HepG2 (cell line): ENCODE results near the gene IDH3A. TPM values are rescaled to one million over a fixed set of nuclear protein-coding genes. Genes with fewer than 3 reads are reported as not detected.

ENCODE experiments used
- ATAC-seq: fragments of 200-7000 bp; cut with Tn5 transposase; 3 replicates; pipeline ENCODE4 v1.9.1; 2020; ENCODE audit warnings: mild to moderate bottlenecking, moderate library complexity
- BruUV-seq: library from RNA; stranded (reverse); fragments of 400-500 nt; replicated peaks from 2 replicates; lab custom pipeline; 2021; lab: Mats Ljungman, UMichigan
- CTCF ChIA-PET: fragments of 300-600 bp; formaldehyde crosslinking; extraction: SDS; loops from one replicate; lab custom pipeline; 2021; ENCODE audit warnings: low total read pairs, inconsistent platforms, low intra/inter-chr PET ratio; lab: Yijun Ruan, JAX
- POLR2A ChIA-PET: fragments of 350-600 bp; sonication (Branson Sonifier 250); formaldehyde crosslinking; loops from one replicate; lab custom pipeline; 2020; ENCODE audit warnings: antibody characterized with exemption, inconsistent platforms; lab: Yijun Ruan, JAX
- DNase-seq: peaks from one replicate; pipeline ENCODE4 v3.0.0-alpha.2; 2015; ENCODE audit warnings: low spot score
- FAIRE-seq: peaks from 3 replicates; lab custom pipeline; 2011; peaks lifted over from hg19 to GRCh38; lab: Jason Lieb, UNC
- H2AFZ ChIP-seq: one replicate; pipeline ENCODE4 v1.6.1; 2011; ENCODE audit warnings: low read length, inconsistent platforms
- H3K27ac ChIP-seq: fragments of 300-600 bp; 3 replicates; pipeline ENCODE4 v1.8.0; 2011; ENCODE audit warnings: mixed run types, mild to moderate bottlenecking, mixed read lengths, low read length, inconsistent platforms; ENCODE audit not compliant: insufficient read depth; ENCODE audit errors: extremely low read length
- H3K27me3 ChIP-seq, 2 experiments: fragments of 200-600 bp in 1 of 2; 2 replicates in 1 of 2; 3 replicates in 1 of 2; pipeline versions ENCODE4 v1.6.0 to v1.8.0; 2011; ENCODE audit warnings: low read length in 2 of 2, mild to moderate bottlenecking in 2 of 2, moderate library complexity in 2 of 2, inconsistent platforms in 1 of 2; ENCODE audit not compliant: insufficient read depth in 2 of 2, control insufficient read depth in 1 of 2
- H3K36me3 ChIP-seq, 2 experiments: fragments of 200-600 bp in 1 of 2; replicated peaks in 1 of 2; 2 replicates in 1 of 2; 3 replicates in 1 of 2; pipeline versions ENCODE4 v1.5.1 to v1.8.0; 2011; ENCODE audit warnings: low read length in 2 of 2, inconsistent platforms in 1 of 2; ENCODE audit not compliant: insufficient read depth in 2 of 2, control insufficient read depth in 1 of 2
- H3K4me1 ChIP-seq: 2 replicates; pipeline ENCODE4 v1.5.1; 2012; ENCODE audit warnings: low read length, inconsistent platforms; ENCODE audit not compliant: insufficient read depth
- H3K4me2 ChIP-seq: 2 replicates; pipeline ENCODE4 v1.6.0; 2011; ENCODE audit warnings: low read depth, low read length, inconsistent platforms
- H3K4me3 ChIP-seq, 3 experiments: fragments of 200-600 bp in 1 of 3; sonication (generic), shearing (Covaris generic) in 1 of 3; replicated peaks in 1 of 3; 2 replicates each; pipeline ENCODE4 v1.5.1; 2011 to 2016; ENCODE audit warnings: low read length in 3 of 3, inconsistent platforms in 2 of 3, low read depth in 2 of 3, mild to moderate bottlenecking in 2 of 3, control low read depth in 1 of 3, mixed read lengths in 1 of 3; ENCODE audit not compliant: insufficient read depth in 1 of 3
- H3K79me2 ChIP-seq: one replicate; pipeline ENCODE4 v1.6.1; 2011; ENCODE audit warnings: low read length, inconsistent platforms; ENCODE audit not compliant: insufficient read depth
- H3K9ac ChIP-seq: 2 replicates; pipeline ENCODE4 v1.6.0; 2011; ENCODE audit warnings: mild to moderate bottlenecking, low read depth, low read length, inconsistent platforms; ENCODE audit not compliant: insufficient read depth
- H3K9me3 ChIP-seq: 2 replicates; pipeline ENCODE4 v1.5.1; 2012; ENCODE audit warnings: mild to moderate bottlenecking, low read length
- H4K20me1 ChIP-seq: 2 replicates; pipeline ENCODE4 v1.6.0; 2011; ENCODE audit warnings: inconsistent platforms, mild to moderate bottlenecking, low read length, moderate library complexity; ENCODE audit not compliant: insufficient read depth
- CREB3 ChIP-seq: sonication (generic); formaldehyde crosslinking; IDR thresholded peaks from 2 replicates; pipeline ENCODE4 v1.5.0; 2020; ENCODE audit warnings: missing genetic modification reagents
- E2F2 ChIP-seq: sonication (generic); formaldehyde crosslinking; IDR thresholded peaks from 2 replicates; pipeline ENCODE4 v1.4.0; 2020; ENCODE audit warnings: missing genetic modification reagents, borderline replicate concordance
- FOXP1 ChIP-seq, 2 experiments: fragments of 450-650 bp in 1 of 2; IDR thresholded peaks; 2 replicates each; pipeline ENCODE4 v1.6.1; 2017 to 2018; ENCODE audit warnings: antibody characterized with exemption in 1 of 2
- IRX3 ChIP-seq: sonication (generic); formaldehyde crosslinking; IDR thresholded peaks from 2 replicates; pipeline ENCODE4 v1.8.1; 2023; ENCODE audit warnings: mild to moderate bottlenecking, low read depth, missing genetic modification reagents, borderline replicate concordance
- MBNL3 ChIP-seq: fragments of 250-450 bp; sonication (Bioruptor Pico); conservative IDR thresholded peaks from 2 replicates; pipeline ENCODE4 v1.8.0; 2022; ENCODE audit warnings: mild to moderate bottlenecking, inconsistent platforms
- MLLT10 ChIP-seq: sonication (generic); formaldehyde crosslinking; IDR thresholded peaks from 2 replicates; pipeline ENCODE4 v1.4.0; 2020; ENCODE audit warnings: missing genetic modification reagents
- NFAT5 ChIP-seq: sonication (generic); formaldehyde crosslinking; IDR thresholded peaks from 2 replicates; pipeline ENCODE4 v1.4.0; 2020; ENCODE audit warnings: missing genetic modification reagents
- PITX1 ChIP-seq: sonication (generic); formaldehyde crosslinking; IDR thresholded peaks from 2 replicates; pipeline ENCODE4 v1.5.1; 2020; ENCODE audit warnings: mild to moderate bottlenecking, missing genetic modification reagents
- RBM39 ChIP-seq: fragments of 200-400 bp; formaldehyde crosslinking; IDR thresholded peaks from one replicate; pipeline ENCODE4 v1.6.1; 2018; ENCODE audit warnings: antibody characterized with exemption, mild to moderate bottlenecking, low read depth, low read length; ENCODE audit not compliant: poor library complexity, severe bottlenecking
- ZNF543 ChIP-seq: sonication (generic); formaldehyde crosslinking; IDR thresholded peaks from 2 replicates; pipeline ENCODE4 v1.4.0; 2020; ENCODE audit warnings: mild to moderate bottlenecking, missing genetic modification reagents
- ZNF720 ChIP-seq: sonication (generic); formaldehyde crosslinking; IDR thresholded peaks from 2 replicates; pipeline ENCODE4 v1.4.0; 2020; ENCODE audit warnings: missing genetic modification reagents
- WGBS: methylation state at CpG from one replicate; pipeline ENCODE4 v1.1.6; 2017; ENCODE audit warnings: low lambda C conversion rate; 5-methylcytosine and 5-hydroxymethylcytosine counted together
- in situ Hi-C: cut with HindIII; loops from 2 replicates; pipeline ENCODE4 v1.10.0; 2017; ENCODE audit warnings: low pct_unique_long_range_greater_than_20kb; ENCODE audit not compliant: extremely low pct_ligation_motif_present
- intact Hi-C: fragments of 100-400 bp; cut with micrococcal nuclease; formaldehyde crosslinking; loops from one replicate; pipeline ENCODE4 v1.10.0; 2022; ENCODE audit not compliant: unreplicated experiment
- polyA plus RNA-seq, 8 experiments: library from polyadenylated mRNA; depleted of rRNA in 3 of 8; stranded (reverse) in 7 of 8; unstranded in 1 of 8; fragments of >200 nt; fragmentation: Illumina TruSeq in 4 of 8; extraction: Trizol in 4 of 8; gene quantifications; 2 replicates each; pipeline versions ENCODE4 v1.2.1 to v1.2.3, GENCODE V29; 2011 to 2016; ENCODE audit warnings: low read depth in 4 of 8, missing spikeins in 1 of 8, mixed read lengths in 1 of 8; ENCODE audit not compliant: insufficient read depth in 1 of 8
- total RNA-seq, 5 experiments: library from RNA; depleted of rRNA; stranded (reverse); fragments of >200 nt; fragmentation: Illumina TruSeq; extraction: Trizol; gene quantifications; 2 replicates each; pipeline ENCODE4 v1.2.3, GENCODE V29; 2016; ENCODE audit warnings: low read depth in 1 of 5
- TF ChIP-seq, protein P1 (sequence below): sonication (generic); formaldehyde crosslinking; IDR thresholded peaks from 2 replicates; pipeline ENCODE4 v1.9.0; 2021; ENCODE audit warnings: missing genetic modification reagents, borderline replicate concordance

The IDH3A gene
- total and polyA plus RNA-seq, 2 of the 13 experiments (the other 11 are each of a cell fraction or from before 2014, with no cell fraction given) = 40.7 to 50.7 TPM

DNA sequence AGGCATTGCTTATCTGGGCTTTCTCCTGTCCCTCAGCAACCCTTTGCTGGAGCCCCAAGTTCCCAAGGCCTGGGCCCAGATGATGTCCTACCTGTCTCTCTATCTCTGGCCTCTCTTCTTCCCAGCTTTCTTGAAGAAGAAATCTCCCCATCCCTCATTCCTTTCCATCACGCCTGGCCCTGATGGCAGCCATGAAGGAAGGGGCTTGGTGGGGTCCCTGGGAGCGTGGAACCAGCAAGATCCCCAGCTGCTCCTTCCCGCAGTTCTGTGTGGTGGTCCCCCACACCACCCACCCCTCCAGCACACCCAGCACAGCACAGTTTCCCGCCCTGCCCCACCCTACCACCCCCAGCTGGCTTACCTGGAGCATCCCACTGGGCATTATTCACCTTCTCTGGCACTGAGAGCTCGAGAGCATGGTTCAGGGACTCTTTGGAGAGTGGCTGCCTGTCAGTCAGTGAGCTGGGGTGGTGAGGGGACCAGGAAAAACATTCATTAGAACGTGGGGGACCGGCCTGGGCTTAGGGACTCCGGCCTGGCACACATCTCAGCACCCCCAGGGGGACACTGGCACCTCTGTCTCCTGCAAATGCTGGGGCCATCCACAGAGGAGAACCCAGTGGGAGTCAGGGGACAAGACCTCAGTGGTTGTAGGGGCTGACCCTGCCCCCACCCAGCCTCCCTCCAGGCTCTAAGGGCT, 58.6 kb downstream of the IDH3A start (continued):
- no peak for TF ChIP-seq MBNL3 (CRISPR knock-in tag)

DNA sequence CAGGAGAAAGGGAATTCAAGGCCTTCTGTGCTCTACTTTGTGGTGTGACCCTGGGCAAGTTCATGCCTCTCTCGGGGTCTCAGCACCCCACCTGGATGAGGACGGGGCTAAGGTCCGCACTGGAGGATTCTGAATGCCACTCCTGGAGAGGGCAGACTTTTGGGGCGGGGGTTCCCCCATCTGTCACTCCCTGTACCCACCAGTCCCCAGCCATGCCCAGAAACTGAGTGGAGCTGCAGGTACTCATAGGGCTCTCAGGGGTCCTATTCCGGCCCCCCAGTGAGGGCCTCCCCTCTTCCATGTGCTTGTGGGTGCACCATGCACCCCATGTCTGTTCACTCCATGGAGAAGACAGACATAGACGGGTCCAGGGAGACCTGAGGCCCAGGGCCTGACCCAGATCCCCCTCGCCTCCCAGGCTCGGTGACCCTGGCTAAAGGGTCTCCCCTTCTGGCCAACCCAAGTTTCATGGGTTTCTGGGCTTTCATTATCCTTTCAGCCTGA, 59.2 kb downstream of the IDH3A start:
- H3K9ac ChIP-seq = no peak overlapping the region
- no peak overlapping the region for H3K27ac ChIP-seq
- BruUV-seq = no TSS peak
- in situ Hi-C loops = no loop called here
- ATAC-seq (no peak), FAIRE-seq (no peak)
- H4K20me1 ChIP-seq = no peaks in the 10 kb centered on the region
- intact Hi-C loops = no loop called here
- H3K4me1 ChIP-seq = no peaks in the 10 kb centered on the region
- H3K79me2 ChIP-seq = no peaks in the 10 kb centered on the region
- WGBS = 40% methylated on average over 1 of the region's 8 CpGs
- peaks cover 9 to 48% of the 10 kb centered on the region in 2 experiments; a peak in 4 of 5 replicates for H3K27me3 ChIP-seq
- no peak overlapping the region for H3K4me2 ChIP-seq
- no peaks in the 10 kb centered on the region for H3K36me3 ChIP-seq
- ChIA-PET CTCF (no interaction called here), POLR2A (no interaction called here)
- TF ChIP-seq, protein P1, sequence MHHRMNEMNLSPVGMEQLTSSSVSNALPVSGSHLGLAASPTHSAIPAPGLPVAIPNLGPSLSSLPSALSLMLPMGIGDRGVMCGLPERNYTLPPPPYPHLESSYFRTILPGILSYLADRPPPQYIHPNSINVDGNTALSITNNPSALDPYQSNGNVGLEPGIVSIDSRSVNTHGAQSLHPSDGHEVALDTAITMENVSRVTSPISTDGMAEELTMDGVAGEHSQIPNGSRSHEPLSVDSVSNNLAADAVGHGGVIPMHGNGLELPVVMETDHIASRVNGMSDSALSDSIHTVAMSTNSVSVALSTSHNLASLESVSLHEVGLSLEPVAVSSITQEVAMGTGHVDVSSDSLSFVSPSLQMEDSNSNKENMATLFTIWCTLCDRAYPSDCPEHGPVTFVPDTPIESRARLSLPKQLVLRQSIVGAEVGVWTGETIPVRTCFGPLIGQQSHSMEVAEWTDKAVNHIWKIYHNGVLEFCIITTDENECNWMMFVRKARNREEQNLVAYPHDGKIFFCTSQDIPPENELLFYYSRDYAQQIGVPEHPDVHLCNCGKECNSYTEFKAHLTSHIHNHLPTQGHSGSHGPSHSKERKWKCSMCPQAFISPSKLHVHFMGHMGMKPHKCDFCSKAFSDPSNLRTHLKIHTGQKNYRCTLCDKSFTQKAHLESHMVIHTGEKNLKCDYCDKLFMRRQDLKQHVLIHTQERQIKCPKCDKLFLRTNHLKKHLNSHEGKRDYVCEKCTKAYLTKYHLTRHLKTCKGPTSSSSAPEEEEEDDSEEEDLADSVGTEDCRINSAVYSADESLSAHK = no peak
- TF ChIP-seq PITX1 (CRISPR knock-in tag) (no peak), E2F2 (no peak), NFAT5 (no peak), ZNF720 (CRISPR knock-in tag) (no peak), IRX3 (CRISPR knock-in tag) (no peak), FOXP1 (IDR thresholded peaks at IDR 0.05) (no peak), FOXP1 (CRISPR knock-in tag; IDR thresholded peaks at IDR 0.05) (no peak), ZNF543 (CRISPR knock-in tag) (no peak), CREB3 (CRISPR knock-in tag) (no peak), RBM39 (no peak), MLLT10 (no peak)
- TF ChIP-seq, all 625 proteins: peak for 0
- H3K9me3 ChIP-seq = no peaks in the 10 kb centered on the region
- no peak overlapping the region for H2AFZ ChIP-seq
- DNase-seq = no peak
- no peak overlapping the region for H3K4me3 ChIP-seq
